ENCODE data around the gene TPRA1.

Gene TPRA1

DNA sequence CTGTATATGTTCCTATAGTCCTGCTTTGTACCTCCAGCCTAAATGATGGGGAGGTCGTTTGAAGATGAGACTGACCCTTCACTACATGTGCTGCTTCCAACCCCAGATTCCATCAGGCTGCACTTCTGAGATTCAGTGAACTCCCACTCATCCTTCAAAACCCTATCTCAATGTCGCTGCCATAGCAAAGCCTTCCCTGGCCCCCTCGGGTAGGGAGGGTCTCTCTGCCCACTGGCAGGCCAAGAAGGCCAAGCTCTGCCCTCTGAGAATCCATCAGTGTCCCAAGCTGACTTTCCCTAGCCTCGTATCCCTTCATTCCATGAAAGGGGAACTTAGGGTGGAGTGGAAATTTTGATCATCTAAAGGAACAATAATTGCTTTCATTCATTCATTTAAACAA lies 35.4 kb downstream of the TPRA1 start:
- no peak for DNase-seq

DNA sequence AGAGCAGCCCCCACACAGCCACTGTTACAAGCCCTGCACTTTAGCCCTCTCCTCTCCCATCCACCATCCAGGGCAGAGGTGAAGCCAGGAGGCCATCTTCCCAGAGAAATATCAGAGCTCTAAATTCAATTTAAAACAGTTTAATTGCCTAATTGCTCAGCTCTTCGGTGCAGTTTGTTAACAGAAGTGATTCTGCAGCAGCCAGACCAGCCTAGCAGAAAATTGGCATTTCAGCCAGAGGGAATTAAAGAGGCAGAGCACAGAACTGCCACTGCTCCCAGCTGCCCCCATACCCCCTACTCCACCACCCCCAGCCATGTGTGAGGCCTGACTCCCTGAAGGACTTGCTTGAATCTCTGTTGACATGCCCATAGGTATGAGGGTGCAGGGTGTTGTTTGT lies 38.5 kb downstream of the TPRA1 start:
- DNase-seq, result no peak

DNA sequence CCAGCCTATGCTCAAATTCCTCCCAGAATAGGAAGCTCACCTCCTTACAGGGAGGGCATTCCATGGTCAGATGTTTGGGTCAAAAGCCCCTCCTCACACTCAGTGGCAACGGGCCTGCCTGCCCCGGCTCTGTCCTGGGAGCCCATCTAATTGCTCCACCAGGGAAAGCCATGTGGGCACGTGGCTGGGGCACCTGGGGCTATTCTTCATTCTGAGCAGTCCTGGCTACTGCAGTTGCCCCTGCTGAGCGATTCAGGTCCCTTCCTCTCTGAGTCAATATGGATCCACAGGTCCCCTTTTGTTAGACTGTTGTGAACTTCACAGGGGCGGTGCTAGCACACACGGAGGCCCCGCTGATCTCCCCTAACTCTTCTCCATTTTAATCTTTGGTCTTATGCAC lies 39.4 kb downstream of the TPRA1 start:
- DNase-seq, result no peak

DNA sequence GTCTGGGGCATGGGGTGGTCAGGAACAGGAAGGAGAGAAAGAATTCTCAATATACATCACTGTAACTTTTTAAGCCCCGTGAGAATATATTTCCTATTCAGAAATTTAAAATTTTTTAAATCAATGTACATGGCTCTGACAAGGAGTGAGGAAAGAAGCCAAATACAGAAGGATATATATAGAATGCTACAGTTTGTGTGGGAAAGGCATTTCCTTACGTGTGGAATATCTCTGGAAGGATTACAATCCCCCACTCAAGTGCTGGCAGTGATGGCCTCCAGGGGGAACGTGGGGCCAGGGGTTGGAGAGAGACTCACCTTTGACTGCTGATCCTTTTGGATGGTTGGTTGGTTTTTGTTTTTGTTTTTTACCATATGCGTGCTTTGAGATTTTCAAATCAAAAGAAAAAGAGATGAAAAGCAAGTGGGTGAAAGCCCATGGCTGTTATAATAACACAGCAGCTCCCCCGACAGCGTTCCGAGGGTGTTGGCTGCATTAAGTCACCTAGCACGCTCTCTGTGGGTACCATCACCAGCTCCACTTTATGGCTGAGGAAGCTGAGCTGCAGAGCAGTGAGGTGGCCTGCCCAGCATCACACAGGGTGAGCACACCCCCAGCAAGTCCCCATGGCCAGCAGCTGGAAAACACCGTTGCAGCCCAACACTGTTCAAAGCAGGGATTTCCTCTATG lies 39.9 kb downstream of the TPRA1 start:
- DNase-seq, result no peak

DNA sequence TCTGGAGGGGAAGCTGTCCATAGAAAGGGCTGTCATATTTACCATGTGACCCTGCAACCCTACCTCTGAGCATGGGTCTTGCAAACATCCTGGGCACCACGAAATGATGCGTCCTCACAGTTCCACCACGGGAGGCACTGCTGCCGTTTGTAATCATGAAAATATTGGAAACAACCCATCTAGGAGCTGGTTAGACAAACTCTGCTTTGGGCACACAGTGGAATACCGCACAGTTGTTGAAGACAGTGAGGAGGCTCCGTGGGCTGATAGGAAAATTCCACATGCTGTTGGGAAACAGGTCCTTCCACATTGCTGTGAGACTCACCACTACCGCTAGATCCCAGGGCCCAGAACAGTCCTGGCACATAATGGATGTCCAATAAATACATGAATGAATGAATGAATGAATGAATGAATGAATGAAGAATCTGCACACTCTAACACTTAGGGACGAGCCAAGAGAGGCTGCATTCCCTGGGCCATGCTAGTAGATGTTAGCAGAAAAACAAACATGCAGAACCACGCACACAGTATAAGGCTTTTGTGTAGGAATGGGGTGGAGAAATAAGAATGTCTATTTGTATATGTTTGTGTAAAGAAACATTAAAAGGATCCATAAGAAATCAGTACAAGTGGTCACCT lies 40.6 kb downstream of the TPRA1 start:
- no peak for DNase-seq

DNA sequence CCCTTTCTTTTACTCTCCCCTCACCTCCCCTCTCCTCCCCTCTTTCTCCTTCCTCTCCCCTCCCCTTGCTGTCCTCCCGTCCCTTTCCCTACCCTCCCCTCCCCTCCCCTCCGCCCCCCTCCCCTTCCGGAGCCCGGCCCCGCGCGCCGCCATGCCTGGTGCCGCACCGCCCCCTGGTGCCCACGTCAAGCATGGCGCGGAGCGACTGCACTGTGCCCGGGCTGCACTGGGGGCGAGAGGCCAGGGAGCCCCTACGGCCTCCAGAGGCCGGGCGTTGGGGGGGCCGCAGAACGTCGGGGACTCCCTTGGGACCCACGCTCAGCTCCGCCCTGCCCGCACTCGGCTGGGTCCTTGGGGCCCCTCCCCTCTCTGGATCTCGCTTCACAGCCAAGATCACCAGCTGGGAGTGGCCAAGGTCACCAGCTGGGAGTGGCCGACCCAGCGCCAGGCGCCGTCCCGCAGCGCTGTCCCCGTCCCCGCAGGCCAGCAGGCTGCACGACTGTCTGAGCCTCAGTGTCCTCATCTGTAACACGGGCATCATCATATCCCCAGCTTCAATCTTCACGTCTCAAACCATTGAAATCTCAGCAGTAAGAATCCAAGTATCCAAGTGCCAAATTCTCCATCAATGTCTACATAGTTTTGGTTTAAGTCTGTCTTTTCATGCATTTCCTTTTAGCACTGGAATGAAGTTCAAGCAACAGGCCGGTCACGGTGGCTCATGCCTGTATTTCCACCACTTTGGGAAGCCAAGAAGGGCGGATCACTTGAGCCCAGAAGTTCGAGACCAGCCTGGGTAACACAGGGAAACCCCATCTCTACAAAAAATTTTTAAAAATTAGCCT lies 42.5 kb downstream of the TPRA1 start:
- peak; percentile 63 to 75 for DNase-seq

DNA sequence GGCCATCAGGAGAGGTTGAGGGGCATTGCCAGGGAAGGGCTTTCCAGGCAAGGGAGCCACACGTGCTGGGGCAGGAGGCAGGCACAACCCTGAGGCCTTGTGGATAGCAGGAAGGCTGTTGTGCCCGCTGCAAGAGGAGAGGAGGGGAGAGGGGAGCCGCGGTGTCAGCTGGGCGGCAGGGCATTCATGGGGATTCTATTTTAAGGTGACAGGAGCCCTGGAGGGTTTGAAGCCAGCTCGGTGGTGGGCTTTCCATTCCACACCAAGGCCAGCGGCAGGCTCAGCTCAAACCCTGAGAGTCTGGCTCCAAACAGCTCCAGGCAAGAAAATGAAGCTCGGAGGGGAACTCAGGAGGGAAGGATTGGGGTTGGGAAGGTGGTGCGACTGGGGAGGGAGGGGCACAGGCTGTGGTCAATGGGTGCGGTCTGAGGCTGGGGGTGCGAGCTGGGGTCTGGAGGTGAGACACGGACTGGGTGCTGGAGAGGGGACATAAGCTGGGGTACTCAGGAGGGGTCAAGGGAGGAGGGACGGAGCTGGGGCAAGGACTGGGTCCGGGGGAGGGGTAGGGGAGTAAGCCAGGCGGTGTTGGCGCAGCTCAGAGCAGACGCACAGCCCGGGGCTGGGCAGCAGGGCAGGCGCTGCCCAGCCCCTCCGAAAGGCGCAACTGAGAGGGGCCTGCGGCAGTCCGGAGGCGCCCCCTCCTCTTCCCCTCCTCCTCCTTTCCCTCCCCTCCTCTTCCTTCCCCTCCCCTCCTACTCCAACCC lies 43.4 kb downstream of the TPRA1 start:
- DNase-seq, result no peak

DNA sequence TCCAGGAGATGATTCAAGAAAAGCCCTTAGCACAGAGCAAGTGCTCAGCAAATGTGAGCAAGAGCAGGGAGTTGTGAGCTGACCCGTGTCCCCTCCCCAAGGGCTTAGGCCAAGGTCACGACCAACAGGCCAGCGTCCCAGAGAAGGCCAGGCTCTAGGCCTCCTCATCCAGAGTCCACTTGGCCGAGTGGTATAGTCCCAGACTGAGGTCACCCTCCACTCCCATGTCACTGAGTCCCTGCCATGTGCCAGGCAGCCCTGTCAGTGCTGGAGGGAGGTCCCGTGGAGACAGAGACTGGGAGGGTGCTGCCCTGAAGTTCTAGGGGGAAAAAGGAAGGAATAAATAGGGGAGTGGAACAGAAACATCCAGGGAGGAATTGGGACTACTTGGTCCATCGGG lies 44.0 kb downstream of the TPRA1 start:
- DNase-seq, result no peak

DNA sequence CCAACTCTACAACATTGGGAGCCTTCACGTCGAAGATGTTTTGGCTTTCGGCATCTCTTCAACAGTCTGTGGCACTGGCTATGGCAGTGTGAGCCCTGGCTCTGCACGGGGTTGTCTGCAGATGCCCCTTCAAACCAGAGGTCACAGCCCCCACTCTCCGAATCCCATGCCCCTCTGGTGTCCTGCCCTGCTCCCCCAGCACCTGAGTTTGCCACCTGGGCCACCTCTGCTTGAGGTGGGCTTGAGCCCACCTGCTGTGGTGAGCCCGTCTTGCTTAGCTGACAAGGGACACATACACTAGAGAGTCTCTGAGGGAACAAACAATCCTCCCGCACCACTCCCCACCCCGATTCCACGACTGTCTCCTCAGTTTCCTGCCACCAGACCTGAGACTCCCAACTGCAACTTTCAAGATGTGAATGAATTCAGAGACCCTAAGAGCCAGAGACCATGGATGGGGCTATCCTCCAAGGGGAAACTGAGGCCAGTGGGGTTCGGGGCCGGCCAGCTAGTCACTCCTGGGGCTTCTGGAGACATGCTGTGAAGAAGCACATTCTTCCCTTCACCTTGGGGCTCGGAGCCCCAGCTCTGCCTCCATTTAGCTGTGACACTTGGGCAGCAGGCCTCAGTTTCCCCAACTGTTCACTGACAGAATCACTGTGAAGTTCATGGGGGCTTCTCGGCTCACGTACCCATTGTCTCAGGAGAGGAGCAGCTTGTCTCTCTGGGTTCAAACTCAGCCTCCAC lies 44.6 kb downstream of the TPRA1 start:
- peak in 1 of 2 experiments; percentile 37 for DNase-seq

DNA sequence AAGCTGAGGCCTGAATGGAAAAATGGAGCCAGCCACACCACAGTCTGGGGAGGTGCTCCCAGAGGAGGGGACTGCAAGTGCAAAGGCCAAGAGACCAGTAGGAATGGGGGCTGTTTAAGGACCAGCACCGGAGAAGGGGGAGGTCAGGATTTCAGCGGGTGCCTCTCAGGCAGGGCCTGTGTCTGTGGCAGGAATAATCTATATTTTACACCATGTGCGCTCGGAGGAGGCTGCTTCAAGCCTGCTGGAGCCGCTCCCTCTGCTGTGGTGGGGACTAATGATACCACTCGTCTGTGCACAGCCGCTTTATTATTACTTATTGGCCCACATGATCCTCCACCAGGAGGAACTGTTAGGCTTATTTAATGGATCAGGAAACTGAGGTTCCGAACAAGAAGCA lies 45.3 kb downstream of the TPRA1 start:
- DNase-seq, result peak in 1 of 2 experiments; percentile 58

DNA sequence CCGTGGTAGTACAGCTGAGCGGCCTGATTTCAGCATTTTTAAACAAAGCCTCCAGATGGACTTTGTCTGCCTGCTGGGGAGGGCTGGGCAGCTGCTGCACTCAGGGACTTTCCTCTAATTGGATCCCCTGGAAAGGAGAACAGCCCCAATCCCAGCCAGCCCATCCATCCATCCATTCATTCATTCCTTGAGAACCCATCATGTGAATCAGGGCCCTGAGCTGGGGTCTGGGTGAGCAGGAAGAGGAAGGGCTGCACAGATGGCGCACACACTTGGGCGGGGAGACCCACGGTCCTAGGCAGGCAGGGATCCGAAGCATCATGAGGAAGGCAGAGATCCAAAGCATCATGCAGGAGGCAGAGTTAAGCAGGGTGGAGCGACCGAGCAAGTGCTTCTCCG lies 45.7 kb downstream of the TPRA1 start:
- peak; percentile 98 for DNase-seq

DNA sequence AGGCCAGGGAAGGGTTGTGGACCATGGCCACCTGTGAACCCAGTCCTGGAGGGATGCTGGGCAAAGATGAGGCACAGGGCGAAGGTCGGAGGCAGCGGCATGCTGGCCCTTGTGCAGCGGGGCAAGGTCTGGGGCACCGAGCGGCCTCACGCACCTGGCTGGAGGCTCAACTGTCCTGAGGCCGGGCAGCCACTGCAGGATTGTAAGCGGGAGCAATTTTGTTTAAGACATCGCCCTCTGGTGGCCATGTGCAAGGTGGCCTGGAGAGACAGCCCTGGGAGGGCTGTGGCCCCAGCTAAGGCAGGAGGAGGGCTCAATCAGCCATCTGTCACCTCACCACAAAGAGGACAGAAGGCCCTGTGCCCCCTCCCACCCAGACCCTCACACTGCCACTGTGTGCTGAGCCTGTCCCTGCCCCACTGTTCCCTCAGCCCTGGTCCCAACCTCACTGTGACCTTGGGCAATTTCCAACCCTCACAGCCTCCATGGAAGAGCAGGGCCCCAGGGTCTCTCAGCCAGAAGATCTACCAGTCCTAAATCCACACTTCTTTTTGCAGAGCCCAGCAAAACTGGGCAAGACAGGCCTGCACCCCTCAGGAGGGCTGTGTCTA lies 46.2 kb downstream of the TPRA1 start:
- DNase-seq, result peak; percentile 95 to 99

DNA sequence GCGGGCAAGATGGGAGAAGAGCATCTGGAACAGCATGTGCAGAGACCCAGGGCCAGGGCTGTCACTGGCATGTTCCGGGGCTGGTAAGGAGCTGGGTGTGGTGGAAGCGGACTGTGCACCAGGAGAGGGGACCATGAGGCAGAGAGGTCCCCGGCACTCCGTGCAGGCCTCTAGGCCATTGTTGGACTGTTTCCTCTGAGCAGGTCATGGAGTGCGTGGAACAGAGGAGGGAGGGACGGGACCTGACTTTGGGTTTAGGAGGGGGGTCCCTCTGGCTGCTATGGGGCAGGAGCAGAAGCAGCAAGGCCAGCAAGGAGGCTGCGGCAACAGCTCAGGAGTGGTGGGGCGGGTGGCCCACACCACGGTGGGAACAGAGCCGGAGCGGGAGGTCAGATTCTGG lies 47.1 kb downstream of the TPRA1 start:
- DNase-seq, result peak in 1 of 2 experiments; percentile 23

DNA sequence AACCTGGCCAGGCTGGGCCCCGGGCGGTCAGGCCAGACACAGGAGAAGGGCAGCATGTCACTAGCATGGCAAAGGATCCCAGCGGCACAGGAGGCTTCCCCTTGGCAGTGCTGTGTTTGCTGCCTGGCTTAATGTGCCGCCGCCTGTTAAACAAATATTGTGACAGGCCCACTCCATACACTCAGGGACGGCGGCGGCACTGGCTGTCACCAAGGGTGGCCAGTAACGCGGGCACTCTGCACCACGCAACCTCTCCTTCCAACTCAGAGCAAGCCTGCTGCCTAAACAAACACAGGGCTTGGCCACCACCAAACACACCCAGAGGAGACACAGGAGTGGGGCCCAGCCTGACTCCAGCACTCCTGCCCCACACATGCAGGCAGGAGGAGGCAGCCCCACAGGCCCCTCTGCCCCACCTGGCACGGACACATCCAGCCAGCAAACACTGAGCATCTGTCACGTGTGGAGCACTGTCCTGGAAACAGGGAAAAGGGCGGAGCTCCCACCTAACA lies 48.0 kb downstream of the TPRA1 start:
- DNase-seq, result peak; percentile 35 to 72

DNA sequence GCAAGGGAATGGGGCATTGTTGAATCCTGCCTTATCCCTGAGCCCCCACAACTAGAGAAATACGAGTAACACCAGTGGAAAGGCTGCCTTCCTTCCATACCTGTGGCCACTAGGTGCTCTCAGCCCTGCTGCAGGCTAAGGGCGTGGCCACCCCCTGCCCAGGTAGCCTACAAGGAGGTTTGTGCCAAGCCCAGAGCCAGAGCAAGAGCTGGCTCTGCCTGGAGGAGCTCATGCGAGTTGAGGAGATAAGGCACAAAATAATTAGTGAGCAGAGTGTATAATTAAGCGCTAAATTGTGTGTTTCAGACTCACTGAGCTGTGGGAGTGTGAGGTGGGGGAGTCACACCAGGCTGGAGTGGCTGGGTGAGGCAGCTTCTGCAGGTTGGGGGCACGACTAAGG lies 49.2 kb downstream of the TPRA1 start:
- no peak for DNase-seq

DNA sequence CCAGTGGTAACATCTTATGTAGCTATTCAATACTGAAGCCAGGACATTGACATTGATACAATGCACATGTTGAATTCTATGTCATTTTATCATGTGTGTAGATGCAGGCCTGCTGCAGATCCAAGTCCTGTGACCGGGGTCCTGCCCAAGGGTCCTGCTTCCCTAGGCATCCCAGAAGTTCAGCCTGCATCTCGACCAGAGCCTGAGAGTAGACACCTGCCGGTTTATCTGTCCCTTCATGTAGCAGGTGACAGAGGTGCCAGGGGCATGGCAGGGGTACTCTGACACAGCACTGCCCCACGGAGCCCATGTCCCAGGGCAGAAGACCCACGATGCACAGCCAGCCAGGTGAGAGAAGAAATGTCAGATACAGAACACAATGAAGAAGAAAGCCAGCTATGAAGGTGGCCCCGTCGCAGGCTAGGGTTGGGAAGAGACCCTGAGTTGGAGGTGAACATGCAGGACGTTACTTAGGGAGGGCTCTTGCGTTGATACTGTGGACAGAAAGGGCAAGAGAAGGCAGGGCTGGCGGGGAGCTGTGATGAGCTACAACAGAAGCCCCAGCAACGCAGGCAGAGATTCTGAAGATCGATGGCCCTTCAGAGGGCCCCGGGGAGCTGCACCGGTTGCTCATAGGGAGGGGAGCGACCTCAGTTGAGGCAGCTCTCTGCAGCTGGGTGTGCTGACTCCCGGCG lies 51.0 kb downstream of the TPRA1 start:
- DNase-seq, result no peak

DNA sequence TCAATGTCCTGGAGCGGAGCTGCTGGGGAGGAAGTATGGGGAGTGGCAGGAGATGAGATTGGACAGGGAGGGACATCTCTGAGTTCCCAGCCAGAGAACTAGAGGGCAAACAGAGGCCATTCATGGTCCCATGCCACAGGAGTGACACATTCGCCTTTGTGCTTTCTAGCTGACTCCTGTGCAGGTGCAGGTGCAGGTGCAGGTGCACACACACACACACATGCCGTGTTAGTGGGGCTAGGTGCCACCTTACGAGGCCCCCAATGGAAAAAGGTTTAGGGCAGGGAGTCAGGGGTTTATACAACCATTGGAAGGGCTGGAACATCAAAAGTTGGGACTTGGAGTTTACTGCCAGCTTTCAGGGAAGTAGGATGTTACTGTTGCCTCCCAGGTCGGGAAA lies 52.0 kb downstream of the TPRA1 start:
- DNase-seq, result no peak

DNA sequence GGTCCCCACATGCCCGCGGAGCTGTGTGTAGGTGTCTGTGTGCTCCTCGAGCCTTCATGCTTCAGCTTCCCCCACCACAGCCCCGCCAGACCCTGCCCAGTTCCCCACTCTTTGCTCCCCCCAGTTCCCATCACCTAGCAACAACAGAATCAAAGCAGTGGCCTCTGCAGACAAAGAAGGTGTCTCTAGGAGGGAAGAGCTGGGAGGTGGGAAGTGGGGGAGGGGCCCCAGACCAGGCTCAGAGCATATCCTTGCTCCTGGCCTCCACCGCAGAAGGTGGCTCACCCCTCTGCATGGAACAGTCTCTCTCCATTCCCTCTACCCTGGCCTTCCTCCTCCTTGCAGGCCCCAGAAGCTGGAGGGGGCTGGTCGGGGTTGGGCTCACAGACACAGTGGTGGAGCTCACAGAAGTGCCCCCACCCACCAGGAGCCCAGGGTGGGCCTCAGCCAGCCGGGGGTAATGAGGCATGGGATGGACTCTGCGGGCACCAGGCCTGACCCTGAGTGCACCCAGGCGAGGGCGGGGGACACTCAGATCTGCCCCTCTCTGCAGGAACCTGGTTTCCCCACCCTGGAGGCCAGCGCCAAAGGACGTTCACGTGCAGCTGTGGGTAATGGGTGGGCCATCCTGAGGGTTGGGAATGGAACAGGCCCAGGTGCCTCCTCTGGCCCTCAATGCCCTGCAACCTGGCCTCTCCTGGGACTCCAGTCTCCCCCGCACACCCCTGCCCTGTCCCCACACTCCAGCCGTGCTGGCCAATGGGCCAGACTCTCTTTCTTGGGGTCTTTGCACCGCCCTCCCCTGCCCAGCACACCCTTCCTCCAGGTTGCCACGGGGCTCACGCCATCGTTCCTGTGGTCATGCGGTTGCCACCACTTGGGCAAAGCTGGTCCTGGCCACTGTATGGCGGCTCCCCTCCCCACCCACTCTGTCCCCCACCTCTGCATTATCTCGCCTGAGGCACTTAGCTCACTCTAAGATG lies 53.4 kb downstream of the TPRA1 start:
- no peak for DNase-seq

DNA sequence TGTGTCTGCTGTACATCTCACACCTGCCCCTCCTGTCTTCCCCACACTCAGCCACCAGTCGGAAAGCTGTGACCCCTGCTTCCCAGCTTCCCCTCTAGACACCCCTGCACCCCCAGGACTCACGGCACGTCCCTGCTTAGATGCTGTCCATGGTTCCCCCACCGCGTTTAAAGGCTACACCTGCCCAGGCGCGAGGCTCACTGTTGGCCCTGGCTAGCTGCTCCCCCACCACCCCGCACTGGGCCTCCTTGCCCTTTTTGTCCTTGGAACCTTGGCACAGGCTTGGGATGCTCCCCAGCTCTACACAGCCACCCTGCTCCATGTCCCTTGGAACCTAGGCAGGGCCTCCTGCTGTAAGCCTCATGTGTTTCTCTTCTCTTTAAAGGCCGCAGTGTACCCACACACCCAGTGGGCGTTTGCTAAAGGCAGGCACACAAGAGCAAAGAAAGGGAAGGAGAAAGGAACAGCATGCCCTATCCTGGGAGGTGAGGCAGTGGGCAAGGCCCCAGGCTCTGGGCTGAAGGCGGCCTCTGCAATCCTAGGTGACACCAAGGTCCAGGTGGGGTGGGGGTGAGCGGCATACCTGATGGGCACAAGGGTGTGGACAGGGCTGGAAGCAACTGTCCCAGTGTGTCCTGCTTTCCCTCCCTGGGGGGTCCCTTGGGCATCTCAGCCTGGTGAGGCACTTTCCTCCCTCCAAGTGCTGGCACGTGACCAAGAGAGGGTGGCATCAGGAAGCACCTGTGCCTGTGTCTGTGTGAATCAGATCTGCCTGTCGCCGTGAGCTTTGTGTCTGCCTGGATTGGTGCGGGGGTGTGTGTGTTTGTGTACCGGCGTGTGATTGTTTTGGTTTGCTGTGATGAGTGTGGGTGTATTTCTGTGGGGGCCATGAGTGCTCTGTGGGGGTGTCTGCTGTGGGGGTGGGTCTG lies 54.4 kb downstream of the TPRA1 start:
- no peak for DNase-seq
